Esophagus (tissue), 2 donors: ENCODE data around the gene INPP5F. TPM values are rescaled to one million over a fixed set of nuclear protein-coding genes. Genes with fewer than 3 reads are reported as not detected.
"Not testable (repeated sequence)": the region's sequence is repeated elsewhere in the genome, so short reads cannot be mapped to it uniquely, and the experiment has no call there.

Experiments used
- H3K27ac ChIP-seq, 2 donors: one replicate each; pipeline ENCODE4 v1.5.1; 2013; ENCODE audit warnings: low read depth in 2 of 2, mild to moderate bottlenecking in 2 of 2, inconsistent platforms in 1 of 2, low read length in 1 of 2, moderate library complexity in 1 of 2
- H3K27me3 ChIP-seq, 2 donors: one replicate each; pipeline ENCODE4 v1.6.1; 2013; ENCODE audit warnings: low read length in 2 of 2, control low read depth in 1 of 2, mild to moderate bottlenecking in 1 of 2; ENCODE audit not compliant: insufficient read depth in 2 of 2, control insufficient read depth in 1 of 2
- H3K36me3 ChIP-seq, 2 donors: one replicate each; pipeline ENCODE4 v1.6.1; 2013; ENCODE audit warnings: low read length in 1 of 2; ENCODE audit not compliant: control insufficient read depth in 2 of 2, insufficient read depth in 2 of 2
- H3K4me1 ChIP-seq, 2 donors: one replicate each; pipeline ENCODE4 v1.6.1; 2013; ENCODE audit warnings: low read length in 1 of 2; ENCODE audit not compliant: control insufficient read depth in 2 of 2, insufficient read depth in 2 of 2
- H3K4me3 ChIP-seq, 2 donors: one replicate each; pipeline ENCODE4 v1.5.1; 2013; ENCODE audit warnings: low read length in 2 of 2, mild to moderate bottlenecking in 2 of 2, low read depth in 1 of 2, moderate library complexity in 1 of 2
- H3K9me3 ChIP-seq, 2 donors: one replicate each; pipeline ENCODE4 v1.6.1; 2013; ENCODE audit warnings: mild to moderate bottlenecking in 2 of 2, low read depth in 1 of 2, low read length in 1 of 2, moderate library complexity in 1 of 2; ENCODE audit not compliant: control insufficient read depth in 2 of 2, insufficient read depth in 1 of 2
- WGBS, 2 donors: extraction: QIAGEN DNeasy Blood & Tissue Kit; methylation state at CpG; one replicate each; pipeline ENCODE4 v1.1.7; 2013; 5-methylcytosine and 5-hydroxymethylcytosine counted together
- polyA plus RNA-seq, 2 donors: library from polyadenylated mRNA; stranded (reverse); fragments of 200-250 nt; gene quantifications; one replicate each; pipeline ENCODE4 v1.2.3, GENCODE V29; 2013
- donor health status: healthy with polysubstance abuse.
- donor health status: Bipolar disorder and iron deficiency.

INPP5F gene
- polyA plus RNA-seq, 2 donors, result 5.1 to 5.8 TPM

- Histone ChIP-seq H3K36me3 (no peaks in the 10 kb centered on the region), H3K27me3 (no peaks in the 10 kb centered on the region), H3K4me3 (no peak overlapping the region), H3K4me1 (no peaks in the 10 kb centered on the region), H3K27ac (no peak overlapping the region), H3K9me3 (no peaks in the 10 kb centered on the region)
- WGBS, 2 donors, result 63 to 67% methylated on average over 1 of the region's 1 CpG
Measured at GRCh38 chr10:119862524-119862923, 136.7 kb downstream of the INPP5F start.

GRCh38 chr10:119863951-119864565 is 138.2 kb downstream of the INPP5F start:
- H3K36me3 ChIP-seq, result no peaks in the 10 kb centered on the region
- no peaks in the 10 kb centered on the region for H3K4me1 ChIP-seq
- H3K4me3 ChIP-seq, result no peak overlapping the region
- 59 to 61% methylated on average over 4 of the region's 4 CpGs for WGBS, 2 donors
- no peak overlapping the region for H3K27ac ChIP-seq
- H3K9me3 ChIP-seq, result no peaks in the 10 kb centered on the region
- H3K27me3 ChIP-seq, result no peaks in the 10 kb centered on the region

GRCh38 chr10:119865699-119866240 is 139.9 kb downstream of the INPP5F start:
- Histone ChIP-seq H3K36me3 (no peaks in the 10 kb centered on the region), H3K4me3 (no peak overlapping the region), H3K27ac (no peak overlapping the region), H3K4me1 (no peaks in the 10 kb centered on the region), H3K27me3 (no peaks in the 10 kb centered on the region), H3K9me3 (no peaks in the 10 kb centered on the region)
- 83 to 89% methylated on average over 6 of the region's 6 CpGs for WGBS, 2 donors

- H3K9me3 ChIP-seq, result no peaks in the 10 kb centered on the region
- H3K27ac ChIP-seq, result no peak overlapping the region
- no peaks in the 10 kb centered on the region for H3K27me3 ChIP-seq
- WGBS, 2 donors, result 81 to 85% methylated on average over 7 of the region's 7 CpGs
- H3K4me1 ChIP-seq, result no peaks in the 10 kb centered on the region
- H3K36me3 ChIP-seq, result no peaks in the 10 kb centered on the region
- no peak overlapping the region for H3K4me3 ChIP-seq
Measured at GRCh38 chr10:119867317-119867716, 141.5 kb downstream of the INPP5F start.

DNA sequence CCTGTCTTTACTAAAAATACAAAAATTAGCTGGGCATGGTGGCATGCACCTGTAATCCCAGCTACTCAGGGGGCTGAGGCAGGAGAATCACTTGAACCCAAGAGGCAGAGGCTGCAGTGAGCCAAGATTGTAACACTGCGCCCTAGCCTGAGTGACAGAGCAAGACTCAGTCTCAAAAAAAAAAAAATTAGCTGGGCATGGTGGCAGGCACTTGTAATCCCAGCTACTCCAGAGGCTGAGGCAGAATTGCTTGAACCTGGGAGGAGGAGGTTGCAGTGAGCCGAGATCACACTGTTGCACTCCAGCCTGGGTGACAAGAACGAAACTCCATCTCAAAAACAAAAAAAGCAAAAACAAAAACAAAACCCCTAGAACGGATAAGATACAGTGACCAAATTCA is 143.5 kb downstream of the INPP5F start:
- H3K9me3 ChIP-seq, H3K27me3 ChIP-seq, H3K4me3 ChIP-seq, H3K27ac ChIP-seq, H3K4me1 ChIP-seq, H3K36me3 ChIP-seq: not testable (repeated sequence)
- 76 to 79% methylated on average over 4 of the region's 4 CpGs for WGBS, 2 donors

GRCh38 chr10:119871881-119872609 is 146.2 kb downstream of the INPP5F start:
- H3K4me3 ChIP-seq, result peak overlapping the region; percentile 76 to 84
- H3K27me3 ChIP-seq, result no peaks in the 10 kb centered on the region
- H3K9me3 ChIP-seq, result no peaks in the 10 kb centered on the region
- no peaks in the 10 kb centered on the region for H3K4me1 ChIP-seq
- H3K27ac ChIP-seq, result peak overlapping the region; percentile 91 to 95
- H3K36me3 ChIP-seq, result no peaks in the 10 kb centered on the region
- WGBS, 2 donors, result 0 to 1% methylated on average over 31 to 56 of the region's 56 CpGs

DNA sequence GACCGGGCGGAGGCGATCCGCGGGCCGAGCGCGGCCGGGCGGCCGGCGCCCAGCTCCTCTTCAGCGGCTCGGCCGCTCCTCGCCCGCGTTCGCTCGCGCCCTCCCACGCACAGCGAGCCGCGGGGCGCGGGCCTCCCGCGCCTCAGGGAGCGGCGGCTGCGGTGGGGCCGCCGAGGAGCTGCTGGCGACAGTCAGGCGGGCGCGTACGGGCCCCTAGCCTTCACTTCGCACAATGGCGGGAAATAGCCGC is 146.7 kb downstream of the INPP5F start, which contains the start of gene MCMBP:
TSS of gene MCMBP (minus strand) at position 234 of the 250 bp plus-strand sequence. CDS start 259 bp downstream, outside the sequence.
- Histone ChIP-seq H3K36me3 (no peaks in the 10 kb centered on the region), H3K4me3 (peak within 1 kb of the TSS; percentile 76 to 84), H3K9me3 (no peaks in the 10 kb centered on the region), H3K4me1 (no peaks in the 10 kb centered on the region), H3K27ac (peak within 1 kb of the TSS; percentile 91 to 95), H3K27me3 (no peaks in the 10 kb centered on the region)
- WGBS, 2 donors, result 1% methylated on average over 33 to 42 of the region's 42 CpGs

DNA sequence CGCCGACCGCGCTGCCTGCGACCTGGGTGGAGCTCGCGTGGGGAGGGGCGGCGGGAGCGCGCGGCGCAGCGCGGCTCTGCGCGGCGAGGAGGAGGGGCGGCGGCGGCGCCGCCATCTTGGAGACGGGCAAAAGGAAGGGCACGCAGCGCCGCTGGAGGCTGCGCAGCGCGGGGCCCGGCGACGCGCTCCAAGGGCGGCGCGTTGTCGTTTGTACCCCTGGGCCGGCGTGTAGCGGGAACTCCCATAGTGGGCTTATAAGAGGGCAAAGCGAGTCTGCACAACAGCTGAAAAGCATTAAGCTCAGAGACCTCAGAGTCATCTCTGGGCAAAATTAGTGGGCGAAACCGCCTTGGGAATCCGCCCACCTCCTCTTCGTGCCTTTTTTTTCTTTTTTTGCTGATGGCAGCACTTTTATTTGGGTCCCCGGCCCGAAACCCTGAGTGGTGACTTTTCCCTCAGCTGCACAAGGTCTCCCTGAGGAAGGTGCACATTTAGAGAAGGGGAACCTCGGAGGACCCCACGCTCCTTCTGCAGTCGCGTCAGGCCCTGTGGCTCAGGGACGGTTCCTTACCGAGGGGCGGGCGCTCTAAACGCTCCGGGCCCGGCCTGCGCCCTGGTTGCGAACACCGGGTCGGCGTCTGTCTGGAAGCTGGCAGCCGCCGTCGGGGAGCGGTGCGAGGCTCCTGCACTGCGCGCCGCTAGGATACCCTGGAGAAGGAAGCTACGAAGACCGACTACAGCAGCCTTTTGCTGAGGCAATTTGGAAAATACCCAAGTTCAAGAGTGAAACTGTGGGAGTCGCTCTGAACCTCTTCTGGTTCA is 147.2 kb downstream of the INPP5F start:
- Histone ChIP-seq H3K27ac (peak overlapping the region; percentile 91 to 95), H3K36me3 (no peaks in the 10 kb centered on the region), H3K4me1 (no peaks in the 10 kb centered on the region), H3K4me3 (peak overlapping the region; percentile 76 to 84), H3K9me3 (no peaks in the 10 kb centered on the region), H3K27me3 (no peaks in the 10 kb centered on the region)
- 0 to 1% methylated on average over 47 to 75 of the region's 75 CpGs for WGBS, 2 donors

- 61 to 80% methylated on average over 2 of the region's 2 CpGs for WGBS, 2 donors
- no peaks in the 10 kb centered on the region for H3K4me1 ChIP-seq
- H3K27ac ChIP-seq, result no peak overlapping the region
- H3K27me3 ChIP-seq, result no peaks in the 10 kb centered on the region
- H3K36me3 ChIP-seq, result no peaks in the 10 kb centered on the region
- no peak overlapping the region for H3K4me3 ChIP-seq
- no peaks in the 10 kb centered on the region for H3K9me3 ChIP-seq
Measured at GRCh38 chr10:119878524-119878923, 152.7 kb downstream of the INPP5F start.
